Coronary artery (tissue), 2 donors: ENCODE data around the gene CEP131.

Experiments
- DNase-seq: peaks from one replicate; pipeline ENCODE4 v3.0.0-alpha.2; 2017; ENCODE audit warnings: low spot score
- H3K27ac ChIP-seq, 2 donors: fragments of 200-600 bp; sonication (generic); one replicate each; pipeline ENCODE4 v1.5.1; 2016 to 2019
- H3K4me3 ChIP-seq: fragments of 200-600 bp; sonication (generic); 2 replicates; pipeline ENCODE4 v1.5.1; 2016; ENCODE audit warnings: mild to moderate bottlenecking, moderate library complexity
- CTCF ChIP-seq: fragments of 200-600 bp; sonication (generic); IDR thresholded peaks from one replicate; pipeline ENCODE4 v1.5.1; 2019; ENCODE audit warnings: antibody characterized with exemption

Gene CEP131

GRCh38 chr17:81239714-81240555 lies 17.2 kb upstream of the CEP131 start:
- DNase-seq, result no peak
- Histone ChIP-seq H3K27ac (peak overlapping the region; percentile 68 to 88), H3K4me3 (peak overlapping the region; percentile 100)
- no peak for TF ChIP-seq CTCF

GRCh38 chr17:81238815-81239713 lies 16.3 kb upstream of the CEP131 start, which contains the start of the genes NDUFAF8 and TEPSIN:
NDUFAF8 (plus strand) TSS chr17:81239318; CDS start chr17:81239364, 46 bp downstream.
TEPSIN (minus strand) TSS chr17:81239055; CDS start chr17:81239033, 22 bp downstream.
- peak within 1 kb of the TSS; percentile 100 for H3K4me3 ChIP-seq
- no peak for TF ChIP-seq CTCF
- peak within 1 kb of the TSS; percentile 68 to 88 for H3K27ac ChIP-seq
- DNase-seq, result peak; percentile 99

- TF ChIP-seq CTCF, result no peak
- no peak for DNase-seq
- H3K4me3 ChIP-seq, result peak overlapping the region; percentile 100
- peak overlapping the region; percentile 17 to 84 for H3K27ac ChIP-seq
Measured at GRCh38 chr17:81238490-81238814, 15.7 kb upstream of the CEP131 start.

GRCh38 chr17:81237591-81238489 lies 15.1 kb upstream of the CEP131 start:
- Histone ChIP-seq H3K27ac (no peak overlapping the region), H3K4me3 (peak overlapping the region; percentile 100)
- no peak for DNase-seq
- TF ChIP-seq CTCF, result no peak

- no peak for TF ChIP-seq CTCF
- no peak for DNase-seq
- Histone ChIP-seq H3K4me3 (no peak overlapping the region), H3K27ac (no peak overlapping the region)
Measured at GRCh38 chr17:81236784-81237183, 14.0 kb upstream of the CEP131 start.
